Gastroesophageal sphincter (tissue), 4 donors: ENCODE data around the gene FABP2. TPM values are rescaled to one million over a fixed set of nuclear protein-coding genes. Genes with fewer than 3 reads are reported as not detected.
A peak's percentile ranks its signal among the peaks of the same experiment; 100 is the strongest.

ENCODE experiments used
- ATAC-seq: fragments of 150-250 bp; one replicate; pipeline ENCODE4 v1.9.1; 2016; ENCODE audit warnings: mild to moderate bottlenecking, moderate library complexity
- H3K27ac ChIP-seq, 4 donors: fragments of 200-600 bp; sonication (generic) in 3 of 4; 1 replicate in 3 of 4; 2 replicates in 1 of 4; pipeline ENCODE4 v1.5.1; 2016 to 2019
- H3K27me3 ChIP-seq: fragments of 200-600 bp; sonication (generic); one replicate; pipeline ENCODE4 v1.5.1; 2019
- H3K36me3 ChIP-seq, 2 donors: fragments of 200-600 bp; sonication (generic); one replicate each; pipeline ENCODE4 v1.5.1; 2019; ENCODE audit warnings: control low read depth in 1 of 2
- H3K4me1 ChIP-seq, 3 donors: fragments of 200-600 bp; sonication (generic); 1 replicate in 2 of 3; 2 replicates in 1 of 3; pipeline ENCODE4 v1.5.1; 2016 to 2019; ENCODE audit warnings: control low read depth in 2 of 3
- H3K4me3 ChIP-seq, 2 donors: fragments of 200-600 bp; sonication (generic); one replicate each; pipeline ENCODE4 v1.5.1; 2019; ENCODE audit warnings: mild to moderate bottlenecking in 1 of 2, moderate library complexity in 1 of 2
- H3K9me3 ChIP-seq, 3 donors: fragments of 200-600 bp; sonication (generic); one replicate each; pipeline ENCODE4 v1.5.1; 2017 to 2019; ENCODE audit warnings: control low read depth in 2 of 3
- EP300 ChIP-seq: sonication (generic); formaldehyde crosslinking; IDR thresholded peaks from one replicate; pipeline ENCODE4 v1.6.1; 2017; ENCODE audit warnings: antibody characterized with exemption, mild to moderate bottlenecking
- POLR2A ChIP-seq, 2 donors: fragments of 450-650 bp; IDR thresholded peaks; one replicate each; pipeline ENCODE4 v1.6.1; 2017; ENCODE audit warnings: antibody characterized with exemption in 2 of 2, mild to moderate bottlenecking in 2 of 2, moderate library complexity in 1 of 2
- POLR2AphosphoS5 ChIP-seq: sonication (generic); formaldehyde crosslinking; IDR thresholded peaks from one replicate; pipeline ENCODE4 v1.6.1; 2017; ENCODE audit warnings: antibody characterized with exemption
- WGBS, 2 donors: methylation state at CpG; one replicate each; pipeline ENCODE4 v1.1.5; 2018; ENCODE audit warnings: low coverage in 1 of 2; 5-methylcytosine and 5-hydroxymethylcytosine counted together
- total RNA-seq, 4 donors: library from RNA; depleted of rRNA; stranded (reverse); fragments of >200 nt; gene quantifications; one replicate each; pipeline ENCODE4 v1.1.0, GENCODE V29; 2016
- TF ChIP-seq, protein P1 (sequence below), 4 experiments: fragments of 200-600 bp in 2 of 4; fragments of 450-650 bp in 2 of 4; sonication (generic) in 1 of 4; IDR thresholded peaks; one replicate each; pipeline ENCODE4 v1.5.1; 2017 to 2019; ENCODE audit warnings: antibody characterized with exemption in 4 of 4, mild to moderate bottlenecking in 2 of 4, moderate library complexity in 2 of 4

The FABP2 gene
- total RNA-seq, 4 donors from 2014 or later: not detected

DNA sequence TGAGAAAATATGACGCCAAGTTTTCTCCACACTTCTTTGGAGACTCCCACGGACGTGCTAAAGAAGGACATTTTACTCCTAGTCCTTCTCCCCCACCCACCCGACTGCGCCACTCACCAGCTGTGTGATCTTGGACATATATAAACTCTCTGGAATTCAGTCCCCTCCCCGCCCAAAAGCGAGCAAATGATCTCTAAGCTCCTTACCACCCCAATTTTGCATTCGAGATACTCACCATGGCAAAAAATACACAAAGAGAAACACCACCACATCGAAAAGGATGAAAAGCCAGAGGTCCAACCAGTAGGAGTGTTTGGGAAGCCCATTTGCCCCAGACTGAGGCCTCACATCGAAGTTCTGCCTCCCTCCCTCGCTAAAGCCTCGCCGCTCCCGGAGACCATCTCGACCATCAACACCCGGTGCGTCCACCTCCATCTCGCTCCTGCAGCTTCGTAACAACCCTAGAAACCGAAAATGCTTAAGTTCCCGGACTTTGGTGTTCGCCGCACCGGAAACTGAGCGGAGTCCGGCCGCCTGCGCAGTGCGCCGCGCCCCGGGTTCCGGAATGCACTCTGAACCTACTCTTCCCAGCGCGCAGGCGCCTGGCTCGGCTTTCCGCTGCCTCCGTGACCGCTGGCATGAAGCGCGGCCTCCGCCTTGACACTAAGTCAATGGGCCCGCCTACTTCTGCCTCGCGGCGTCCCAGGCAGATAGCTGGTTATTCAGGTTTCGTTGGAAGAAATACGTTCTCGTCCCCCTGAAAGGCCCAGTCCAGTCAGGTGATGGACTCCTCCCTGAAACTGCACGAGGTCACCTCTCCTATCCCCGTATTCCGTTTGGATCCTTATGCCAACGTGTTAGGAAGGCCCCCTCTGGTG, 21.6 kb downstream of the FABP2 start:
- H3K4me1 ChIP-seq: peaks cover 6 to 47% (median 20%) of the 10 kb centered on the region in 3 donors
- 1% methylated on average over 9 to 12 of the region's 54 CpGs for WGBS, 2 donors
- peak; percentile 97 for ATAC-seq
- peak overlapping the region; percentile 89 to 94 (median 93) for H3K27ac ChIP-seq
- peak overlapping the region; percentile 57 to 79 for H3K4me3 ChIP-seq
- no peaks in the 10 kb centered on the region for H3K27me3 ChIP-seq
- TF ChIP-seq EP300 (no peak), POLR2AphosphoS5 (peak; percentile 91), POLR2A (IDR thresholded peaks at IDR 0.05) (peak; percentile 62 to 78)
- TF ChIP-seq, protein P1, sequence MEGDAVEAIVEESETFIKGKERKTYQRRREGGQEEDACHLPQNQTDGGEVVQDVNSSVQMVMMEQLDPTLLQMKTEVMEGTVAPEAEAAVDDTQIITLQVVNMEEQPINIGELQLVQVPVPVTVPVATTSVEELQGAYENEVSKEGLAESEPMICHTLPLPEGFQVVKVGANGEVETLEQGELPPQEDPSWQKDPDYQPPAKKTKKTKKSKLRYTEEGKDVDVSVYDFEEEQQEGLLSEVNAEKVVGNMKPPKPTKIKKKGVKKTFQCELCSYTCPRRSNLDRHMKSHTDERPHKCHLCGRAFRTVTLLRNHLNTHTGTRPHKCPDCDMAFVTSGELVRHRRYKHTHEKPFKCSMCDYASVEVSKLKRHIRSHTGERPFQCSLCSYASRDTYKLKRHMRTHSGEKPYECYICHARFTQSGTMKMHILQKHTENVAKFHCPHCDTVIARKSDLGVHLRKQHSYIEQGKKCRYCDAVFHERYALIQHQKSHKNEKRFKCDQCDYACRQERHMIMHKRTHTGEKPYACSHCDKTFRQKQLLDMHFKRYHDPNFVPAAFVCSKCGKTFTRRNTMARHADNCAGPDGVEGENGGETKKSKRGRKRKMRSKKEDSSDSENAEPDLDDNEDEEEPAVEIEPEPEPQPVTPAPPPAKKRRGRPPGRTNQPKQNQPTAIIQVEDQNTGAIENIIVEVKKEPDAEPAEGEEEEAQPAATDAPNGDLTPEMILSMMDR (IDR thresholded peaks at IDR 0.05): peak in 1 of 4 experiments; percentile 20
- peaks cover 0 to 22% of the 10 kb centered on the region in 2 donors for H3K36me3 ChIP-seq
- no peaks in the 10 kb centered on the region for H3K9me3 ChIP-seq

DNA sequence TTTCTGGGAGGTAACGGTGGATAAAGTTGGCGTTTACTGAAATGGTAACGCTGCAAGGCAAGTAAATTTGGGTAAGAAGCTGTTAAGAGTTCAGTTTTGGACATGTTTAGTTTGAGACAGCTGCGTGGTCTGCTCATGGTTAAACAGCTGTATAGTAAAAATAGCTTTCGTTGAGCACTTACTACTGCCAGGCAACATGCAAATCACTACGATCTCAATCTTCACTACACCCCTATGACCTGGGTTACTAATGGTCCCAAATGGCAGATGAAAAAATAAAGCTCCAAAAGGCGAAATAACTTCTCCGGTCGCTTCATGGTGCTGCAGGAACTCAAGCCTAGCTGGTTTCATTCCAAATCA, 22.2 kb downstream of the FABP2 start:
- peak overlapping the region; percentile 89 to 94 (median 93) for H3K27ac ChIP-seq
- H3K27me3 ChIP-seq: no peaks in the 10 kb centered on the region
- ATAC-seq: peak; percentile 0
- H3K4me3 ChIP-seq: peak overlapping the region; percentile 57 to 79
- no peak for TF ChIP-seq POLR2AphosphoS5
- no peak for TF ChIP-seq EP300
- TF ChIP-seq POLR2A (IDR thresholded peaks at IDR 0.05): no peak
- TF ChIP-seq, protein P1 (IDR thresholded peaks at IDR 0.05): no peak
- WGBS, 2 donors: 0 to 1% methylated on average over 9 of the region's 9 CpGs
- peaks cover 6 to 47% (median 20%) of the 10 kb centered on the region in 3 donors for H3K4me1 ChIP-seq
- H3K9me3 ChIP-seq: no peaks in the 10 kb centered on the region
- peaks cover 0 to 26% of the 10 kb centered on the region in 2 donors for H3K36me3 ChIP-seq

DNA sequence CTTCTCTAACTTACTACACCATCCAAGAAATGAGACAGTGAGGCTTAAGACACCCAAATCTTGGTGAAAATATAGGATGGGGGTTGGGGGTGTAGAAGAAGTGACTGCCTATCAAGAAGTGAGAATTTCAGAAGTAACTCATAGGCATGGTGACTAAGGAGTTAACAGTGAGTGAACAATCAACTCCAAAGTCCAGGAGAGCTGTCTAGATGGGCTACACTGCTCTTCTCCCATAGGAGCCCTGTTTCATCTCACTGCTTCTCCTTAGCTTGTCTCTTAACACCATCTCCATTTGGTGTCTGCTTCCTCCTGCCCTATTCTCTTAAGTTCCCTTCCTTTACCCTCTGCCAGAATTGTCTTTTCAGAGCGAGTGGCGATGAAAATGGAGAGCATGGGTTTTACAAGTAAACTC, 22.7 kb downstream of the FABP2 start:
- Histone ChIP-seq H3K4me3 (peak overlapping the region; percentile 57 to 79), H3K9me3 (no peaks in the 10 kb centered on the region), H3K27ac (peak overlapping the region; percentile 89 to 94 (median 93)), H3K27me3 (no peaks in the 10 kb centered on the region), H3K36me3 (peaks cover 0 to 30% of the 10 kb centered on the region in 2 donors), H3K4me1 (peaks cover 6 to 47% (median 20%) of the 10 kb centered on the region in 3 donors)
- no peak for ATAC-seq
- TF ChIP-seq POLR2A (IDR thresholded peaks at IDR 0.05) (no peak), POLR2AphosphoS5 (no peak), EP300 (no peak)
- TF ChIP-seq, protein P1 (IDR thresholded peaks at IDR 0.05): no peak
- 0% methylated on average over 2 of the region's 2 CpGs for WGBS, 2 donors

DNA sequence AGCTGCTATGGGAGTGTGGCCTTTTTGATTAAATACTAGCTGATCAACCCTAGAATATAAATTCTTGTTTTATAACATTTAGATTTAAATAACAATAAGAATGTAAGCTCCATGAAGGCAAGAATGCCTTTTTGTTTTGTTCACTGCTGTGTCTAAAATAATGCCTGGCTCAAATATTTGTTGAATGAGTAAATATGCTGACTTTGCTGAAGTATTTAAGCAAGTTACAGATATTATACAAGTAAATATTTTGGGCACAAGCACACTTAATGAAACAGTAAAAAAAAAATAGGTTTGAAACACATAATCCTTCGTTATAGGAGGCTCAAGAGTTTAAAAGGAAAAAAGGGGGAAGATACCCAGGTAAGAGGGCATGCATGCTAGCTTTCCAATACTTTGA, 24.1 kb downstream of the FABP2 start:
- H3K27me3 ChIP-seq: no peaks in the 10 kb centered on the region
- H3K9me3 ChIP-seq: no peaks in the 10 kb centered on the region
- peaks cover 6 to 47% (median 20%) of the 10 kb centered on the region in 3 donors for H3K4me1 ChIP-seq
- H3K4me3 ChIP-seq: peak overlapping the region in 1 of 2 donors; percentile 79
- H3K36me3 ChIP-seq: peaks cover 4 to 45% of the 10 kb centered on the region in 2 donors
- WGBS, 2 donors: 83 to 86% methylated on average over 1 of the region's 1 CpG
- ATAC-seq: no peak
- TF ChIP-seq, protein P1 (IDR thresholded peaks at IDR 0.05): no peak
- TF ChIP-seq POLR2A (IDR thresholded peaks at IDR 0.05) (no peak), EP300 (no peak)
- no peak overlapping the region for H3K27ac ChIP-seq

DNA sequence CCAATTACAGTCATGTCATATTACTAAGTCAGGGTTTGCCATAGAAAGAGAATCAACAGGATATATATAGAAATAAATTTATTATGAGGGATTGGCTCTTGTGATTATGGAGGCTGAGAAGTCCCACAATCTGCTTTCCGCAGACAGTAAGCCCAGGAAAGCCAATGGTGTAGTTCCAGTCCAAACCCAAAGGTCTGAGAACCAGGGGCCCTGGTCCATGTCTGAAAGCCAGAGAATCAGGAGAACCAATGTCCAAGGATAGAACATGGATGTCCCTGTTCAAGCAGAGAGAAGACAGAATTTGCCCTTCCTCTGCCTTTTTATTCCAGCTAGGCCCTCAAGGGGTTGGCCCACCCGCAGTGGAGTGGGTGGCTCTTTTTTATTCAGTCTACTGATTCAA, 25.6 kb downstream of the FABP2 start:
- H3K4me3 ChIP-seq: no peak overlapping the region
- no peaks in the 10 kb centered on the region for H3K27me3 ChIP-seq
- no peak overlapping the region for H3K27ac ChIP-seq
- H3K4me1 ChIP-seq: peaks cover 6 to 45% (median 20%) of the 10 kb centered on the region in 3 donors
- no peak for ATAC-seq
- H3K9me3 ChIP-seq: no peaks in the 10 kb centered on the region
- peaks cover 4 to 59% of the 10 kb centered on the region in 2 donors for H3K36me3 ChIP-seq
- WGBS, 2 donors: 86 to 92% methylated on average over 2 of the region's 2 CpGs
- TF ChIP-seq POLR2AphosphoS5 (no peak), EP300 (no peak), POLR2A (IDR thresholded peaks at IDR 0.05) (no peak)
- TF ChIP-seq, protein P1 (IDR thresholded peaks at IDR 0.05): no peak
